Mesenchymal stem cell (in vitro differentiated cells and primary cell): Measurements from ENCODE around the gene ARMC9.
A peak's percentile ranks its signal among the peaks of the same experiment; 100 is the strongest.

Experiments used
- DNase-seq: peaks from one replicate; pipeline ENCODE4 v3.0.0-alpha.2; 2013
- H2AFZ ChIP-seq: one replicate; pipeline ENCODE4 v1.6.1; 2013; ENCODE audit warnings: low read depth, mild to moderate bottlenecking, control low read depth, inconsistent platforms, low read length, moderate library complexity
- H2AK5ac ChIP-seq: 2 replicates; pipeline ENCODE4 v1.6.1; 2013; ENCODE audit warnings: low read length, moderate library complexity, mild to moderate bottlenecking, inconsistent platforms; ENCODE audit not compliant: severe bottlenecking
- H2BK120ac ChIP-seq: one replicate; pipeline ENCODE4 v1.6.1; 2013; ENCODE audit warnings: low read depth, mild to moderate bottlenecking, inconsistent platforms, low read length, moderate library complexity
- H2BK12ac ChIP-seq, 2 experiments: one replicate each; pipeline ENCODE4 v1.6.1; 2013; ENCODE audit warnings: inconsistent platforms in 2 of 2, low read length in 2 of 2, mild to moderate bottlenecking in 2 of 2, moderate library complexity in 2 of 2, control low read depth in 1 of 2
- H2BK15ac ChIP-seq: one replicate; pipeline ENCODE4 v1.6.1; 2013; ENCODE audit warnings: mild to moderate bottlenecking, low read depth, inconsistent platforms; ENCODE audit not compliant: poor library complexity, severe bottlenecking
- H2BK5ac ChIP-seq: 2 replicates; pipeline ENCODE4 v1.6.1; 2013; ENCODE audit warnings: low read depth, mild to moderate bottlenecking, low read length, control low read depth, inconsistent platforms; ENCODE audit not compliant: poor library complexity, severe bottlenecking
- H3K14ac ChIP-seq, 2 experiments: one replicate each; pipeline ENCODE4 v1.6.1; 2013; ENCODE audit warnings: inconsistent platforms in 2 of 2, low read length in 2 of 2, control low read depth in 1 of 2, mild to moderate bottlenecking in 1 of 2, moderate library complexity in 1 of 2
- H3K18ac ChIP-seq, 2 experiments: one replicate each; pipeline ENCODE4 v1.6.1; 2013; ENCODE audit warnings: inconsistent platforms in 2 of 2, low read length in 2 of 2, control low read depth in 1 of 2, low read depth in 1 of 2, mild to moderate bottlenecking in 1 of 2
- H3K23ac ChIP-seq, 2 experiments: one replicate each; pipeline ENCODE4 v1.6.1; 2013; ENCODE audit warnings: inconsistent platforms in 2 of 2, low read length in 2 of 2, mild to moderate bottlenecking in 2 of 2, moderate library complexity in 2 of 2, control low read depth in 1 of 2
- H3K27ac ChIP-seq: 2 replicates; pipeline ENCODE4 v1.5.1; 2013; ENCODE audit warnings: mild to moderate bottlenecking, moderate library complexity, low read length, control low read depth, inconsistent platforms; ENCODE audit not compliant: poor library complexity, severe bottlenecking
- H3K27me3 ChIP-seq, 2 experiments: 2 replicates each; pipeline versions ENCODE4 v1.6.1 to v1.7.0; 2013; ENCODE audit warnings: low read length in 2 of 2, mild to moderate bottlenecking in 2 of 2, moderate library complexity in 2 of 2, control low read depth in 1 of 2, inconsistent platforms in 1 of 2; ENCODE audit not compliant: control insufficient read depth in 1 of 2, insufficient read depth in 1 of 2
- H3K36me3 ChIP-seq, 2 experiments: 2 replicates each; pipeline versions ENCODE4 v1.6.1 to v1.7.0; 2013; ENCODE audit warnings: low read length in 2 of 2, control low read depth in 1 of 2, inconsistent platforms in 1 of 2, low read depth in 1 of 2, mild to moderate bottlenecking in 1 of 2; ENCODE audit not compliant: insufficient read depth in 2 of 2, control insufficient read depth in 1 of 2
- H3K4ac ChIP-seq, 2 experiments: one replicate each; pipeline ENCODE4 v1.6.1; 2013; ENCODE audit warnings: inconsistent platforms in 2 of 2, low read length in 2 of 2, mild to moderate bottlenecking in 2 of 2, moderate library complexity in 2 of 2, control low read depth in 1 of 2, low read depth in 1 of 2
- H3K4me1 ChIP-seq: 2 replicates; pipeline ENCODE4 v1.6.1; 2013; ENCODE audit warnings: low read depth, low read length, control low read depth; ENCODE audit not compliant: control insufficient read depth, insufficient read depth
- H3K4me2 ChIP-seq: 2 replicates; pipeline ENCODE4 v1.6.1; 2013; ENCODE audit warnings: low read length, mild to moderate bottlenecking, inconsistent platforms; ENCODE audit not compliant: poor library complexity, severe bottlenecking
- H3K4me3 ChIP-seq, 2 experiments: 2 replicates each; pipeline versions ENCODE4 v1.5.1 to v1.7.0; 2013; ENCODE audit warnings: low read length in 2 of 2, mild to moderate bottlenecking in 2 of 2, control low read depth in 1 of 2, low read depth in 1 of 2; ENCODE audit not compliant: insufficient read depth in 1 of 2
- H3K79me1 ChIP-seq: replicated peaks from 2 replicates; pipeline ENCODE4 v1.6.1; 2013; ENCODE audit warnings: mild to moderate bottlenecking, control low read depth, low read length, inconsistent platforms; ENCODE audit not compliant: poor library complexity, severe bottlenecking
- H3K9ac ChIP-seq: 2 replicates; pipeline ENCODE4 v1.7.0; 2013; ENCODE audit warnings: mild to moderate bottlenecking, low read length, moderate library complexity
- H3K9me3 ChIP-seq: 2 replicates; pipeline ENCODE4 v1.7.0; 2013; ENCODE audit warnings: mild to moderate bottlenecking, low read length; ENCODE audit not compliant: control insufficient read depth
- H4K8ac ChIP-seq: one replicate; pipeline ENCODE4 v1.6.1; 2013; ENCODE audit warnings: inconsistent platforms, mild to moderate bottlenecking, low read length, moderate library complexity
- H4K91ac ChIP-seq: one replicate; pipeline ENCODE4 v1.6.1; 2013; ENCODE audit warnings: mild to moderate bottlenecking, low read length, inconsistent platforms
- WGBS: methylation state at CpG from one replicate; pipeline ENCODE4 v1.1.7; 2013; ENCODE audit warnings: mixed read lengths; 5-methylcytosine and 5-hydroxymethylcytosine counted together

Gene ARMC9

DNA sequence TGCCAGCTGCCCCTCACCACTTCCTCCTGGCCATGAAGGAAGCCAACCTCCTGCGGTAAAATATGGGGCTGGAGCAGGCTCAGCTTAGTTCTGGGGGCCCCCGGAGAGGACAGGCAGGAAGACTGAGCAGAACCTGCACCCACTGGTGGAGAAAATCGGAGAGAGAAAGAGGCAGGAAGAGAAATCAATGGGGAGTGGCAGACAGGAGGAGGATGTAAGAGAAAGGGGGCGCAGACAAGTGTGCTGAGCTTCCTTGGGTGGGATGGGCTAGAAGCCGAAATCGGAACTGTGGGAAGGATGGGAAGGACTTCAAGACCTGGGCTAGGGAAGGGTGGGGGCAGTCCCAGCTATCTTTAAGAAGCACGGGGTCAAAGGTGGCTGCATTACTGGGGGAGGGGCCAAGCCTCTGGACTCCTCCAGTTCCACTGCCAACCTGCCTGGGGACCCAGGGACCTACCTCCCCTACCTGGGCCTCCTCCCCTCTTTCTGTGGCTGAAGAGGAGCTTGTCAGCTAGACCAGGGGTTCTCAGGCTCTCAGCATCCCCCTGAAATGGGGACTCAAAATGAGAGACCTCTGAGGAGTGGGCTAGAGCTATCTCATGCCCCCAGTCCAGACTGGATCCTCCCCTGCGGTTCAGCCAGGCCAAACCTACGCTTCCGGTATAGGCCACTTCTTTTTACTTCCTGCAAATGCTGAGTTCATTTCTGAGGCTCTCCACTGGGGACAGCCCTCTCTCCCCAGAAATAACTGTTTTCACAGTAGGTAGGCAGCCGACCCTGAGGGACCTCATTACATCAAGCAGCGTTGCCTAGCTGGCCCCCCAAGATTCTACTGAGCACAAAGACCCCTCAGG lies 163.5 kb downstream of the ARMC9 start:
- Histone ChIP-seq H4K8ac (no peak overlapping the region), H4K91ac (no peak overlapping the region), H3K27me3 (no peaks in the 10 kb centered on the region), H2BK12ac (no peak overlapping the region), H3K27ac (no peak overlapping the region), H3K4me2 (no peak overlapping the region), H3K9ac (no peak overlapping the region), H3K9me3 (no peaks in the 10 kb centered on the region), H3K23ac (no peak overlapping the region), H3K36me3 (peaks cover 50 to 57% of the 10 kb centered on the region in 2 experiments), H3K4ac (no peak overlapping the region), H3K14ac (no peak overlapping the region), H3K18ac (no peak overlapping the region), H3K4me1 (peaks cover 18% of the 10 kb centered on the region), H2AFZ (no peak overlapping the region), H3K4me3 (no peak overlapping the region), H2BK15ac (no peak overlapping the region), H2BK120ac (no peak overlapping the region), H2AK5ac (no peak overlapping the region), H3K79me1 (peaks cover 2% of the 10 kb centered on the region), H2BK5ac (no peak overlapping the region)
- 93% methylated on average over 11 of the region's 12 CpGs for WGBS
- no peak for DNase-seq

DNA sequence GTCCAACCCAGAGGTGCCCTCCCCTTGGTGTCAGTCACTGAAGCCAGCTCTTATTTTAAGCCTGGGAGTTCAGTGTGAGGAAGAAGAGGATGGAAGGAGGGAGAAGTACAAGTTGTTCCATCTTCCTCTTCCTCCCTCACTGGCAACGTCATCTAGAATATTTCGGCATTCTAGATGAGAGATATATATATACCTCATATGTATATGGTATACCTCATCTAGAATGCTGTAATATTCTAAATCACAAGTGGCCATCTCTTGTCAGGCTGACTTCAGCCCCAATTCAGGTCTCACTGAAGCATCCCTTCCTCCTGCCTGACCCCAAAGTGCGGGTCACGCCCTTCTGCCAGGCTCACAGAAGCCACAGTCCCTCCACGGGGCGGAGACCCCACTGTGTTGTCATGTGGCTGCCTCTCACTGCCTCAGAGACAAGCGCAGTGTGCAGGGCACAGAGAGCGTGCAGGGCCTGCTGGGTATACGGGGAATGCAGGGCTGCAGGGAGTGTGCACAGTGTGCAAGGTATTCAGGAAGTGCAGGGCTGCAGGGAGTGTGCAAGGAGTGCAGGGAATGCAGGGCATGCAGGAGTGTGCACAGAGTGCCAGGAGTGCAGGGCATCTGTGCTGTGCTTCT lies 164.2 kb downstream of the ARMC9 start:
- no peak overlapping the region for H3K4me2 ChIP-seq
- H2BK5ac ChIP-seq = no peak overlapping the region
- no peak overlapping the region for H4K8ac ChIP-seq
- H2BK120ac ChIP-seq = no peak overlapping the region
- no peak overlapping the region for H3K4me3 ChIP-seq
- no peak for DNase-seq
- H3K36me3 ChIP-seq = peaks cover 50 to 58% of the 10 kb centered on the region in 2 experiments
- no peak overlapping the region for H2BK15ac ChIP-seq
- no peak overlapping the region for H2AFZ ChIP-seq
- peak overlapping the region; percentile 2 for H4K91ac ChIP-seq
- H3K18ac ChIP-seq = no peak overlapping the region
- H3K27me3 ChIP-seq = no peaks in the 10 kb centered on the region
- H2AK5ac ChIP-seq = no peak overlapping the region
- H3K4ac ChIP-seq = no peak overlapping the region
- H3K14ac ChIP-seq = no peak overlapping the region
- H3K27ac ChIP-seq = no peak overlapping the region
- peaks cover 4% of the 10 kb centered on the region for H3K79me1 ChIP-seq
- peaks cover 12% of the 10 kb centered on the region for H3K4me1 ChIP-seq
- WGBS = 93% methylated on average over 7 of the region's 9 CpGs
- H2BK12ac ChIP-seq = no peak overlapping the region
- H3K9ac ChIP-seq = no peak overlapping the region
- no peaks in the 10 kb centered on the region for H3K9me3 ChIP-seq
- no peak overlapping the region for H3K23ac ChIP-seq

DNA sequence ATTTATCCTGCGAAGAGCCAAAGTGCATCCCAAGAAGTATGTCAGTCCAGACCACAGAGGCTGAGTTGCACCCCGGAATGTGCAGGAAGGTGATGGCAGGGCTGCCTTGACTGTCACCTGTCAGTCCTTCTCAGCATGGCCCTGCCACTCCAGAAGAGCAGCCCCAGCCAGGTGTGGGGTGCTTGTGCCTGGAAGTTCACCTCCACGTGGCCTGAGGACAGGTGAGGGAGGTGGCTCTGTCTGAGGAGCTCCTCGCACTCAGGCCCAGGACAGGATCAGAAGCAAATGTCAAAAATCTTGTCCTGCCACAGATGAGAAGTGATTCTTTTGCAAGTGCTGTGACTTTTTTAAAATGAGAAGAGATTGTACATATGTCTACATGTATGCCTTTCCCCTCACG lies 165.6 kb downstream of the ARMC9 start:
- no peak overlapping the region for H4K91ac ChIP-seq
- no peak overlapping the region for H3K14ac ChIP-seq
- no peak overlapping the region for H2BK5ac ChIP-seq
- no peaks in the 10 kb centered on the region for H3K9me3 ChIP-seq
- peaks cover 9% of the 10 kb centered on the region for H3K4me1 ChIP-seq
- H3K23ac ChIP-seq = no peak overlapping the region
- H3K9ac ChIP-seq = no peak overlapping the region
- no peak overlapping the region for H2BK120ac ChIP-seq
- no peak overlapping the region for H4K8ac ChIP-seq
- no peak overlapping the region for H3K27ac ChIP-seq
- H2AFZ ChIP-seq = no peak overlapping the region
- H3K36me3 ChIP-seq = peaks cover 42 to 59% of the 10 kb centered on the region in 2 experiments
- no peaks in the 10 kb centered on the region for H3K27me3 ChIP-seq
- 97% methylated on average over 5 of the region's 5 CpGs for WGBS
- no peak overlapping the region for H3K18ac ChIP-seq
- no peak overlapping the region for H3K4ac ChIP-seq
- no peak overlapping the region for H2BK15ac ChIP-seq
- H2BK12ac ChIP-seq = no peak overlapping the region
- H3K4me3 ChIP-seq = no peak overlapping the region
- H3K79me1 ChIP-seq = peaks cover 4% of the 10 kb centered on the region
- no peak overlapping the region for H3K4me2 ChIP-seq
- DNase-seq = no peak
- no peak overlapping the region for H2AK5ac ChIP-seq
